GM18505 (cell line): ENCODE results near the gene NUFIP1.
"Not testable (repeated sequence)": the region's sequence is repeated elsewhere in the genome, so short reads cannot be mapped to it uniquely, and the experiment has no call there.

Experiments
- ATAC-seq: cut with Tn5 transposase; IDR thresholded peaks from one replicate; pipeline ENCODE4 v1.9.1; 2021; ENCODE audit not compliant: unreplicated experiment
- POLR2A ChIP-seq: IDR thresholded peaks from 4 replicates; pipeline ENCODE4 v1.6.1; 2011; ENCODE audit warnings: borderline replicate concordance; ENCODE audit not compliant: insufficient read depth, insufficient read length; ENCODE audit errors: extremely low read depth

NUFIP1 gene

GRCh38 chr13:44903574-44903985 is 85.7 kb downstream of the NUFIP1 start:
- no peak for TF ChIP-seq POLR2A
- no peak for ATAC-seq

- TF ChIP-seq POLR2A: no peak
- no peak for ATAC-seq
Observed at GRCh38 chr13:44902738-44903137, 86.5 kb downstream of the NUFIP1 start.

GRCh38 chr13:44899967-44900366 is 89.3 kb downstream of the NUFIP1 start:
- TF ChIP-seq POLR2A: no peak
- no peak for ATAC-seq

GRCh38 chr13:44898308-44898707 is 91.0 kb downstream of the NUFIP1 start:
- not testable (repeated sequence) for ATAC-seq

GRCh38 chr13:44895953-44896335 is 93.3 kb downstream of the NUFIP1 start:
- no peak for TF ChIP-seq POLR2A
- ATAC-seq: no peak

GRCh38 chr13:44895264-44895952 is 93.9 kb downstream of the NUFIP1 start:
- TF ChIP-seq POLR2A: no peak

GRCh38 chr13:44894001-44894770 is 95.1 kb downstream of the NUFIP1 start:
- TF ChIP-seq POLR2A: no peak

More at GRCh38 chr13:44895264-44895952, 93.9 kb downstream of the NUFIP1 start:
- ATAC-seq: no peak

More at GRCh38 chr13:44894001-44894770, 95.1 kb downstream of the NUFIP1 start:
- no peak for ATAC-seq
